AG04449 (cell line): Measurements from ENCODE around the gene RASIP1.
"Not testable (repeated sequence)": the region's sequence is repeated elsewhere in the genome, so short reads cannot be mapped to it uniquely, and the experiment has no call there.

Experiments used
- CTCF ChIA-PET: fragments of 350-600 bp; formaldehyde crosslinking; extraction: SDS; loops from one replicate; lab custom pipeline; 2021; ENCODE audit warnings: antibody characterized with exemption; lab: Yijun Ruan, JAX
- POLR2A ChIA-PET: fragments of 400-600, 350-600 bp; formaldehyde crosslinking; extraction: SDS; loops from one replicate; lab custom pipeline; 2020; ENCODE audit warnings: antibody characterized with exemption, inconsistent platforms; lab: Yijun Ruan, JAX
- DNase-seq: peaks from one replicate; pipeline ENCODE4 v3.0.0-alpha.2; 2010; ENCODE audit warnings: low read depth, low spot score
- H3K4me3 ChIP-seq: 2 replicates; pipeline ENCODE4 v1.5.1; 2011; ENCODE audit warnings: low read depth, mild to moderate bottlenecking, control low read depth, low read length
- TF ChIP-seq, protein P1 (sequence below): IDR thresholded peaks from one replicate; pipeline ENCODE4 v1.5.1; 2011; ENCODE audit warnings: mild to moderate bottlenecking, moderate library complexity, low read length, control low read depth, inconsistent platforms; ENCODE audit not compliant: insufficient read depth; ENCODE audit errors: missing control alignments

RASIP1 gene

DNA sequence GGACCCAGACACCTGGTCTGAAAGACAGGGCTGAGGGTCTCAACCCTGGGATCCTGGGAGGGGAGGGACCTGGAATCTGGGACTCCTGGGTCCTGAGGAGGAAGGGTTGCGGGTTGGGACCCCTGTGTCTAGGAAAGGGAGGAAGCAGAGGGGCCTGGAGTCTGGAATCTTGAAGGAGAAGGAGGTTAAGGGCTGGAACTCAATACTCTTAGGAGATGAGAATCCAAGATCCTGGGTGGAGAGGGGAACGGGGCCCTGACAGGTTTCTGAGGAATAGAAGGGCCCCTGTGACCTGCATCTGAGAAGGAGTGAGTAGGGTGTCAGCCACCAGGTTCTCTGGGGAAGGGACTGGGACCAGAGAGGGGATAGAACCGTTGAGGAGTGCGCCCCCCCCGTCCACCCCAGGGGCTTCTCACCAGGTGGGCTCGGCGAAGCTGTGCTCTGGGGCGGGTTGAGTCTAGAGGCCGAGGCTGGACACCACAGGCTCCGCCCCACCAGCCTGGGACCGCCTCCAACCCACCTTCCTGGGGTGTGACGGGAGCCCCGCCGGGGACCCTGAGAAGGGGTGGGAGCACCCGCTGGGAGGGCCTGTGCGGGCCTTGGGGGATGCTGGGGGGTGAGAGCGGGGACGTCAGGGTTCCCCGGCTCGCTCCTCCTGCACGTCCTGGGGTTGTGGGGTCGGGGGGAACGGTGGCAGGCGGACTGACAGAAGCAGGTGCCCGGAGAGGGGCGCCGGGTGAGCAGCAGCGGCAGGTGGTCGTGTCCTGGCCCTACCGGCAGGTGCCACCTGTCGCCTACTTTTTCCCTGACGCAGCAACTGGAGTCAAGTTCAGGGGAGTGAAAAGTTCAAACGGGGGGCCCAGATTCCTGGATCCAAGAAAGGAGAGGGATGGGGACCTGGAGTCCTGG, 20.9 kb downstream of the RASIP1 start, which contains the start of gene MAMSTR:
Gene MAMSTR (minus strand): TSS at position 463 of the 909 bp plus-strand sequence. CDS start 694 bp downstream, outside the sequence.
- TF ChIP-seq, protein P1, sequence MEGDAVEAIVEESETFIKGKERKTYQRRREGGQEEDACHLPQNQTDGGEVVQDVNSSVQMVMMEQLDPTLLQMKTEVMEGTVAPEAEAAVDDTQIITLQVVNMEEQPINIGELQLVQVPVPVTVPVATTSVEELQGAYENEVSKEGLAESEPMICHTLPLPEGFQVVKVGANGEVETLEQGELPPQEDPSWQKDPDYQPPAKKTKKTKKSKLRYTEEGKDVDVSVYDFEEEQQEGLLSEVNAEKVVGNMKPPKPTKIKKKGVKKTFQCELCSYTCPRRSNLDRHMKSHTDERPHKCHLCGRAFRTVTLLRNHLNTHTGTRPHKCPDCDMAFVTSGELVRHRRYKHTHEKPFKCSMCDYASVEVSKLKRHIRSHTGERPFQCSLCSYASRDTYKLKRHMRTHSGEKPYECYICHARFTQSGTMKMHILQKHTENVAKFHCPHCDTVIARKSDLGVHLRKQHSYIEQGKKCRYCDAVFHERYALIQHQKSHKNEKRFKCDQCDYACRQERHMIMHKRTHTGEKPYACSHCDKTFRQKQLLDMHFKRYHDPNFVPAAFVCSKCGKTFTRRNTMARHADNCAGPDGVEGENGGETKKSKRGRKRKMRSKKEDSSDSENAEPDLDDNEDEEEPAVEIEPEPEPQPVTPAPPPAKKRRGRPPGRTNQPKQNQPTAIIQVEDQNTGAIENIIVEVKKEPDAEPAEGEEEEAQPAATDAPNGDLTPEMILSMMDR = no peak
- H3K4me3 ChIP-seq = peak within 1 kb of the TSS; percentile 81
- CTCF ChIA-PET = no interaction called here
- DNase-seq = no peak
- POLR2A ChIA-PET = no interaction called here

DNA sequence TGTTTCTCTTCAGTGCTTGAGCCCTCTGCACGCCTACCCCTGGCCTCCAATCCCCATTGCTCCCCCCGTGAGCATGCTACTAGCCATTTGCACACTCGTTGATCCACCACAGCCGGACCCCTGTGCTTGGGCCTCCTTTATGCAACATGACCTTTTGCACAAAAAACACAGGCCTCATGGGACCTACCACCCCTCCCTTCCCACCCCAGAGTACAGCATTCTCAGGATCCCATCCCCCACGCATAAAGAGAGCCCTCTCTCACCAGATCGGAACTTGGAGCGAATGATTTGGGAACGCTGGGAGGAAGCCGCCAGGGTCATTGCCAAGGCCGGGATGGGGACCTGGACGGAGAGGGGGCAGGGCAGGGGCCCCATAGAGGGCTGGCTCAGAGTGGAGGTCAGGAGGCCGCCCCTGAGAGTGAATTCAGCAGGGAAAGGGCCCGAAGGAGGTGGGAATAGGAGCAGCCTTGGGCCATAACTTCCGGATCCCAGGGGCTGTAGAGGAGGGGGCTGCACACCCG, 21.6 kb downstream of the RASIP1 start:
- no peak overlapping the region for H3K4me3 ChIP-seq
- DNase-seq = no peak
- TF ChIP-seq, protein P1 = no peak
- CTCF ChIA-PET = no interaction called here
- POLR2A ChIA-PET = no interaction called here

DNA sequence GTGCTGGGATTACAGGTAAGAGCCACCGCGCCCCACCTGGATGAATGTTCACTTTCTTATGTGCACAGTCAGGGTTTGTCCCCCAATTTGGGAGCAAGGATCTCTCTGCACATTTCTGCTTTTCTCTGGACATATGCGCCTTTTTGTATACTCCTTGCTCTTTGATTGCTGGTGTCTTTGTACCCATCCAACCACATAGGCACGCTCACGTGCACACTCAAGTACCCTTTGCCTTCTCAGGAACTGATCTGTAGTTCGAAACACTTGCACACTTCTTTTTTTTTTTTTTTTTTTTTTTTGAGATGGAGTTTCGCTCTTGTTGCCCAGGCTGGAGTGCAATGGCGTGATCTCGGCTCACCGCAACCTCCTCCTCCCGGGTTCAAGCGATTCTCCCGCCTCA, 22.3 kb downstream of the RASIP1 start:
- ChIA-PET POLR2A (interaction anchor here (1.2 kb wide), 1 partner anchor 18 kb away, joined by 3 read pairs; no protein-coding TSS in a partner anchor), CTCF (interaction anchor here (0.8 kb wide), 1 partner anchor 9 kb away, joined by 3 read pairs; no protein-coding TSS in a partner anchor)
- not testable (repeated sequence) for H3K4me3 ChIP-seq, DNase-seq

DNA sequence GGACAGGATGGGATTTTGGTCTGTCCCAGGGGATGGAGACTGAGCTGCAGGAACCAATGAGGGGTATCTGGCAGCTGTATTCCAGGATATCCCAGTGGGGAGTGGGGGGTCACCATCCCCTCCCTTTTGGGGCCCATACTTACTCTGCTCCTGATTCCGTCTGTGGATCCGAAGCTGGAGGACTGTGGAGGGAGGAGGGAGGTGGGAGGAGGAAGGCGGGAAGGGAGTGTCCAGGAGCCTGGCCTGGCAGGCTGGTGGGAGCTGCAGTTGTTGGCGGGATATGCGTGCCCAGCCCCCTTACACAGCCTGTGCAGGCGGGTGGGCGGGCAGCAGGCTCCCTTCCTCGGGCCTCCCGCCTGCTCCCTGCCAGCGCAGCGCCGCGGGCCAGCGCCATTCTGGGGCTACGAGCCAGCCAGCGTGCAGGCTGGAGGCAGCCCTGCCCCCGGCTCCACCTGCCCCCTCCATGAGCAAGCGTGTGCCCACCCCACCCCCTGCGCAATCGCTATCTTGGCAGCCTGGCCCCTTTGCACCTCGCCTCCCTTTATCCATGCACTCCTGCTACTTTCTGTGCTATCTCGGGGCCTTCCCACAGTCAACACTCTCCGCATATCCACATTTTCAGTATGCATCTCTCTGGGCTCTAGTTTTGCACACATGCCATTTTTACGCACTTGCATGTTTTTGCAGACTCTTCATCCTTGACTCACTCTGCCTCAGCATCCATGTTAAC, 23.7 kb downstream of the RASIP1 start:
- TF ChIP-seq, protein P1 = no peak
- ChIA-PET CTCF (interaction anchor here (0.8 to 1.1 kb wide), 3 partner anchors 10 to 126 kb away, joined by 3 to 5 read pairs (median 3); no protein-coding TSS in a partner anchor), POLR2A (interaction anchor here (0.7 to 1.2 kb wide), 2 partner anchors 8 to 17 kb away, joined by 3 read pairs; no protein-coding TSS in a partner anchor)
- H3K4me3 ChIP-seq = peak overlapping the region; percentile 47
- DNase-seq = no peak

DNA sequence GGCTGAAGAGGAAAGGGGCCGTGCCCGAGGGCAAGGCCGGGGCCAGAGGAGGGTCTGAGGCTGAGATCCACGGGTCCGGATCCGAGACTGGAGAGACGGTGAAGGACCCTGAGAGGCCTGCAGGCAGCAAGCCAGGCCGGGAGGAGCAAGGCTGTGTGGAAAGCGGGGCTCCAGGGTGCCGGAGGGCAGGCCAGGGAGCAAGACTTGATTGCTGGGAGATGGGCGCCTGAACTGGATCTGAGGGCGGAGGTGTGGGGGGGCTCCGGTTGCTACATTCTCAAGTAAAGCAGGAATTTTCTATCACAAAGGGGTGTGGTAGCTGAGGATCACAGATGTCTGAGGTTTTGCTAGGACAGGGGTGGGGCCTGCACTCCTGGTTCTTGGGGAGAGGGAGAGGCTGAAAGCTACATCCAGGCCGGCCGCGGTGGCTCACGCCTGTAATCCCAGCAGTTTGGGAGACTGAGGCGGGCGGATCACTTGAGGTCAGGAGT, 24.7 kb downstream of the RASIP1 start:
- H3K4me3 ChIP-seq = peak overlapping the region; percentile 63
- DNase-seq = no peak
- ChIA-PET CTCF (interaction anchor here (1.0 to 1.1 kb wide), 2 partner anchors 40 to 127 kb away, joined by 3 to 5 read pairs; no protein-coding TSS in a partner anchor), POLR2A (interaction anchor here (0.7 kb wide), 1 partner anchor 9 kb away, joined by 3 read pairs; no protein-coding TSS in a partner anchor)
- TF ChIP-seq, protein P1 = no peak
